Activated effector memory CD4-positive, alpha-beta T cell treated with Interleukin-2 at 50 U/mL for 16 hours (primary cell): ENCODE results near the gene GOLT1A.

Experiments
- DNase-seq: peaks from one replicate; pipeline ENCODE4 v3.0.0-alpha.2; 2020

The GOLT1A gene

DNA sequence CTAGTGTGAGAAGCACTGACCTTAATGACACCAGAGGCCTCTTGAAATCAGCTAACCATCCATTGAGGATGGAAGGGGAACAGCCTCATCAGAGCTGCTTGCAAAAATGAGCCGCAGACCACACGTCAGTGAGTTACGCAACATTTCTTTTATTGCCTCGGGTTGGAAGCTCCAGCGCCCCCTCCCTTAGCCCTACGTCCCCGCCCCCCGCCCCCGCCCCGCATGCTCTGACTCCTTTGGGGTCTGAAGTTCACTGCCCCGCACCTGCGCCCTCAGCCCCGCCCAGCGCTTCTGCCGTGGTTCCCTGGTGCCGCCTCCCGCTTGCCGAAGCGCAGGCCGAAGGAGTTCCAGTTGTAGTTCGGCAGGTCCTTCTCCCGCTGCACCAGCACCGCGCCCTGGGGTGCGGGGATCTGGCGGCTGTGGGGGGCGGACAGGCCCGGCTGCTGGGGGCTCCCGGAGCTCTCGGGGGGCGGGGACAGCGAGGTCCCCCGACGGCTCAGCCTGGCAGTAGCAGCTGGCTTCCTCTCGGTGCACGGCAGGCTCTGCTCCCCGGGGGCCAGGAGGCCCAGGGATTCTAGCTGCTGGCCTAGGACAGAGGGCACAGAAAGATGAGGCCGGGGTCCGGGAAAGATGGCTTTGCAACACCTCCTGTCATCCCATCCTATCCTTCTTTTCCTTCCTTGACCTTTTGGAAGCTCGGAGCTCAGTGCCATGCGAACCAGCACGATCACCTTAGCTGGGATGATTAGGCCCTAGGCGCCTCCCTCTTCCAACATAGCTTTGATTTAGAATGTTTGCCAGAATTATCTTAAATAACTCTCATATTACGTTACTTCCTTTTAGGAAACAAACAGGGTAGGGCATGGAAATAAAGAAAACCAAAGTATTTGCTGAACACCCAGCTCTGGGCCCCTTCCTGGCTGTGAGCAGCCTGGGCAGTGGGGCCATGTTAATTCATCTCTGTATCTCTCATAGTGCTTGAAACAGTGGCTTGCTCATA is 23.3 kb downstream of the GOLT1A start:
- no peak for DNase-seq

DNA sequence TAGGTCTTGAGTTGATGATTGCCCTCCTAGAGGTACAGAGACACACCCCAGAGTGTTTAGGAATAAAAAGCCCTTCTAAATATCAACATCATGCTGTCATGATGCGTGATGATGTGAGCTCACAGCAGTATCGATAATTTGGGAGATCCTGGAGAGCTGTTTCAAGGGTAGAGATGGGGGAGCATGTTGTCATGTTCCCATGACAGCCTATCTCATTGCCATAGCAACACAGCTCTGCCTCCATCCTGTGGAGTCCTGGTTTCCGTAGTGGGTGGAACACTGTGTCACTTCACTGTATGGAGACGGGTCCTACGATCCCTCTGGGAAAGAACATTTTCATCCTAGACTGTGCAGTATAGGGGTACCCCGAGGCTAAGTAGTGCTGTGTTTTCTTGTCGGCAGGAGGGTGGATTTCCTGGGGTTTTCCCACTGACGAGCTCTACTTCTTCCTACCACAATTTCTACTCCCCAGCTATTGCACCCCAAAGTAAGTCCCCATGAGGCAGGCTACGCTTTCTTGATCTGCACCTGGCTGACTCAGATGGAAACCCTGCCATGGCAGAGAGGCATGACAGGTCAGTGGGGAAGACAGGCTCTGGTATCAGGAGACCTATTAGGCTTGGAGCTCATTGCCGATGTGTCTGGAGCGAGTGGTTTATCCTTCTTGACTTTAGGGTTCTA is 24.7 kb downstream of the GOLT1A start:
- no peak for DNase-seq

DNA sequence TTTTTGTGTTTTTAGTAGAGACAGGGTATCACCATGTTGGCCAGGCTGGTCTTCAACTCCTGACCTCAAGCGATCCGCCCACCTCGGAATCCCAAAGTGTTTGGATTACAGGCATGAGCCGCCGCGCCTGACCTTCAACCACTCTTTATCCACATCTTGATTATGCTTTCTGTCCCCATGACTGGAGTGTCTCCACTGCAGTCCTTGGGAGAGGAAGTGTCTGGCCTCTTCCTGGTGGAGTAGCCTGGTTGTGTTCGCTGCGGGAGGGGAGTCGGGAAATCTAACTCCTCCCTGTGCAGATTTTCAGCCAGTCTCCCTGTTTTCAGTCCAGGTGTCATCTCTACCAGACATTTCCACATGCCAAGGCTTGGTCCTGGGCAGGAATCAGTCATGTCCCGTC is 27.2 kb downstream of the GOLT1A start:
- no peak for DNase-seq

DNA sequence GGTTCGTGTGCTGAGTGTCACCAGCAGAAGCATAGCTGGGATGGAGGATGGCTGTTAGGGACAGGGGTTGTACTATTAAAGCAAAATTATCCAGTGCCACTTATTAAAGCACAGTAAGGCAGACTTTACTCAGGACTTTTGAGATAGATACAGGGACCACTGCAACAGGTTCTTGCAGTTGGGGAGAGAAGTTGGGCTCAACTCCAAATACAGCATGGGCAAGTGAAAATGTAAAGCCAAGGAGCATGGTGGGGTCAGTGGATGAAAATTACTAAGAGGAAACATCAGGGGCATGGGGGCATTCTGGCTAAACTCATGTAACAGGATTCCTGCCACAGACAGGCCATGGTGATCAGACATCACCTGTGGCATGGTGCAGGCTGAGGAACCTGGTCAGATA is 32.7 kb downstream of the GOLT1A start:
- no peak for DNase-seq

DNA sequence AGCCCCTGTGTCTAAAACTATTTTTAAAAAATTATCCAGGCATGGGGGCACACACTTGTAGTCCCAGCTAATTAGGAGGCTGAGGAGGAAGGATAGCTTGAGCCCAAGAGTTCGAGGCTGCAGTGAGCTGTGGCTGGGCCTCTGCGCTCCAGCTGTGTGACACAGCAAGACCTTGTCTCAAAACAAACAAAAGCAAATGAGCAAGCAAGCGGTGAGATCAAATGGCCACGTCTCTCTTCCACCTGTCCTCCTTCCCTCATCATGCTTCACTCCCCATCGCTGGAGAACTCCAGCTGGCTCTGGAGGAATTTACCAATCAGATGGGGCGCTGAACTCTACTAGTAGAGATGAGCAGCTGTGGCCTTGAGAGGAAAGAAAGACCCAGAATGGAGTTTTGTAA is 33.7 kb downstream of the GOLT1A start:
- no peak for DNase-seq

DNA sequence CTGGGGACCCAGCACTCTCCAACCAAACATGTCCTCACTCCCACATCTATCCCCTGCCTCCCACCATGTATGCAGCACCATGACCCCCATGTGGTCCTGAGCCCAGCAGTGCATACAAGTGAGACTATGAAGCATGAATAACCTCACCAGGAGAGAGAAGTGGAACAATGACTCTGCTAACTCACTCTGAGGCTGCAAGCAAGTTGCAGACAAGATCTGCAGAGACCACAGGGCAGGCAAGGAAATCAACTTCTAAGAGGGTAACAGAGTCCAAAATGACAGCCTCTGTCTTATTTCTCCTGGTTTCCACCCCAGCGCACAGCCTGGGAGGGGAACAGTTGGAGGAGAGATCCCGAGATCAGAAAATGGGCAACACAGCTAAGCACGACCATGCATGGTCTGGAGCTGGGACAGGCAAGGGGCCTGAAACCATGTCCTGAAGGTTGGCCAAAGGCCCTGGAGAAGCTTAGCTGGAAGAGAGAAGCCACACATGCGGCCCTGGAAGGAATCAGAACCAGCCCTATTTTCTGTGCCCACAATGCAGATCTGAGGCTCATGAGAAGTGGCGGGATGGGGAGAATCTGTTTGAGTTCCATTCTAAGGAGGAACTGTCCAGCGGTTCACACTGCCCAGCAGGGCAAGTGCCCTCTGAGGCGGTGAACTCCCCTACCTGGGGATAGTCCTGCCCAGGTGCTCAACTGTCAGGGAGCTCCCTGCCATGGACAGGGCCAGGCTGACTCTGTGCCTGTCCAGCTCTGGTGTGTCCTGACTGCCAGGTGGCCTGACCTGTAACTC is 35.1 kb downstream of the GOLT1A start:
- DNase-seq, result no peak

DNA sequence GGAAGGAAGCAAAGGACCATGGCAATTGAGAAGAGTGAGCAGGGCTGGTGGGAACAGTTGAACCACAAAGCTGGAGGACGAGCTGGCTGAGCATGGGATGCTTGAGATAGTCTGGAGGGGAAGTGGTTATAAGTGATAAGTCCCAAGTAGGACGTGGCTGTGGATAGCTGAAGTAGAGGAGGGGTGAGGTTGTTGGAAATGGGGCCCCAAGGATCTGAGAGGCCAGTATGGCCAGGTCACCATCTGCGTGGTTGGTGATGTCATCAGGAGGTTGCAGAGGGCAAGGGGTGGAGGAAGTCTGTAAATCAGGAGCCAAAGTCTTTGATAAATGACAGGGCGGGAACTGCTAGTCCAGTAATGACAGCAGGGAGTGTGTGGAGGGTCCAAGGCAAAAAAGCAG is 36.7 kb downstream of the GOLT1A start:
- DNase-seq, result no peak

DNA sequence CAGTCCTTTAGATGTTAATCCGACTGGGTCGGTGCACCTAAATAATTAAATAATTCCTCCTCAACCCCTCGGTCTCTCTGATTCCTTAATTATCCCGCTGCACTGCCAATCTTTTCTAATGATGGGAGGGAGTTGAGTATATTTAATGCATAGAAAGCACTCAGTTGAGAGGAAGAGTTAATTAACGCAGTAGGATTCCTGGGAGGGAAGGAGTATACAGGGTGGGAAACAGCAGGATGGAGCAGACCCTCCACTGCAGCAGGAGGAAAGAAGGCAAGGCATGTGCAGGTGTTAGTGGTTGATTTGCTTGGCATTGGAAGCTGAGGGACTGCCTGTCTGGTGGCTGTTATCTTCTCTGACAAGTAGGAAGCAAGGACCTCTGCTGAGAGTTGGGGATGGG is 37.7 kb downstream of the GOLT1A start:
- no peak for DNase-seq

DNA sequence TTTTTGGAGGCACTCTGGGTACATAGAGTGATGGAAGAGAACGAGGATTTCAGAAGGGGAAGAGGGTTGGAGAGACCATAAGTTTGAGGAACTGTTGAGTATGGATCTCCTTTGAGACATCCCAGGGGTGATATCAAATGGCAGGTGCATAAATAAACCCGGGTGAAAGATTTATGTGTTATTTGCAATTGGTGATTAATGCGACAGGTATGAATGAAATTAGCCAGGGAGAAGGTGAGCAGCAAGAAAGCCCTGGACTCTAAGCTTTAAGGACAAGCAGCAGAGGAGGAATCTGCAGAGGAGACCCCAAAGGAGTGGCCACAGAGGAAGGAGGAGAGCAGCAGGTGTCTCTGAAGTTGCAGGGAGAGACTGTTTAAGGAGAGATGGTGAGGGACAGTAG is 38.8 kb downstream of the GOLT1A start:
- DNase-seq, result no peak

DNA sequence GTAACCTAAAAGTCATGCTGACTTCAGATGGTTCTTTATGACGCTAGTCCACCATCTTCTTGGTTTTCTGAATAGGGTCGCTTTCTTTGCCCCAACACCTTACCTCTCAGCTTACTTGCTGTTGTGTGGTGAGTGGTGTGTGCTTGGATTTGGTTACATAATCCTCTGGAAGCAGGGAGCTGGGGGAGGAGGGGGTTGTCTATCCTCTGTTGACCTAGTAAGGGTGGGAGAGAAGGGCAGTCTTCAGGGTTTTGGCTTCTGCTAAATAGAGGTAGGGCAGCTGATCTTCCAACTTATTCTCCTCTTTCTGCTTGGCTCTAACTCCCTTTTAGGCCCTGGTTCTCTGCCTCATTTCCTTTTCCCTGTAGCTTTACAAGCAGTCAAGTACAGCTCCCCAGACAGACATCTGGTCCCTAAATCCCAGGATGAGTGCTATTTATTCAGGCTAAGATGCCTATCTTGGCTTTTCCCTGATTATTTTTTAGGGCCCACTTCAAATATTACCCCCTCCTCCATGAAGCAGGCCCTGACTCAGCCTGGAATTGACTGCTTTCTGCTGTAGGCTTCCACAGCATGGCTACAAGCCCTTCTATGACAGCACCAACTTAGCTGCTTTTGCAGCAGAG is 41.3 kb downstream of the GOLT1A start:
- DNase-seq, result no peak

DNA sequence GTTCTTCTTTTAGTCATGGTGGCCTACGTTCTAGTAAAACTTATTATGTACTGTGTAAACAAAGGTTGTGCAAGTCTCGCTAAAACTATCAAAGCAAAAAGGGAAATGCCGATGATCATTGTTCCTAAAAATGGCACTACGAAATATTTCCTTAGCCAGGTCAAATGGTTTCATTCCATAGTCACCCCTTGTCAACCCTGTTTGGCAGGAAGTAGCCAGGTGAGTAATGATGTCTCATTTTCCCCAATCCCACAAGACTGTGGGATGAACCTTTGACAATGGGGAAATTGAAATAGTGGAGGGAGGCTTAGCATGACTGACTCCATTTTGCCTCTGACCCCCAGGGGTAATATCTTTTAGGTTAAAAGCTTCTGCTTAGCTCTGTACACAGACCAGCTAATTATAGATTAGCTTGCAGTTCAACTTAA is 42.0 kb downstream of the GOLT1A start:
- DNase-seq, result no peak

DNA sequence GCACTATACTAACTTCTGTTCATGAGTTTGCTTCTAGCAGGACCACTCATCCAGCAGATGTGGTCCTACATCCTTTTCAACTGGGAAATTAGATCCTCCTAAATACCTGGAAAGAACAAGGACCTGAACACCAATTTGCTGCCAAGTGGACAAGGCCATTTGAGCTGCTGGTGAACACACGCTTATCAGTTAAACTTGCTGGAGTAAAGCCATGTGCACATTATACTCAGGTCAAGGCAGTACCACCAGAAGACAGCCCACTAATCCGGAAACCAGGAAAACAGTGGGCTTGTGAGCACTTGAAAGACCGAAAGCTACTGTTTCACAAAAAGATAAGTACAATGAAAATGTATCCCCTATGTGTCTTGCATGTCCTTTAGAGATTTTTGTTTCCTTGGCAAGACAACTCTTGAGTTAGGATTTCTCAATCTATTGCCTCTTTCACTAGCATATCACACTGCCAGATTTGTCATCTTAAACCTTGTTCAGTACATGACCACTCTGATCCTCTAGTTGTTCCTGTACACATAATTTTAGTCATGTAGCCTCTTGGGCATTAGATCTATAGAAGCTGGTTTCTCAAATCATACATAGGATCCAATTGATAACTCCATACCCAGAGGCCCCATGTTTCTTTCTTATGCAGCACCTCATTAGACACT is 43.2 kb downstream of the GOLT1A start:
- no peak for DNase-seq

DNA sequence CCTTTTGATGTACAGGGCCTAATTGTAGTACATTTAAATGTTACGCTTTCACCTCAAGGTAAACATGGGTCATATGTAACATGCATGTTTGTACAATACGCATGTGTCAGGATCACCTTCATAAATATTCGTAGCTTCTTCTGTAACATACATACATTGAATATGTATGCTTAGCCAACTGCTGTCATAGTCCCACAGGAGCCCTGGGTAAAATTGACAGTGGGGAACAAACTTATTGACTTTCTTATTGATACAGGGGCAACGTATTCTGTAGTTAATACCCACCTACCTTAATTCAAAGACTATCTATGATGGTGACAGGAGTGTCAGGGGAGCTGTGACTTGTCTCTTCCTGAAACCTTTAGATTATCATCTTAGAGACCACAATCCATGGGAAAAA is 43.9 kb downstream of the GOLT1A start:
- DNase-seq, result no peak

DNA sequence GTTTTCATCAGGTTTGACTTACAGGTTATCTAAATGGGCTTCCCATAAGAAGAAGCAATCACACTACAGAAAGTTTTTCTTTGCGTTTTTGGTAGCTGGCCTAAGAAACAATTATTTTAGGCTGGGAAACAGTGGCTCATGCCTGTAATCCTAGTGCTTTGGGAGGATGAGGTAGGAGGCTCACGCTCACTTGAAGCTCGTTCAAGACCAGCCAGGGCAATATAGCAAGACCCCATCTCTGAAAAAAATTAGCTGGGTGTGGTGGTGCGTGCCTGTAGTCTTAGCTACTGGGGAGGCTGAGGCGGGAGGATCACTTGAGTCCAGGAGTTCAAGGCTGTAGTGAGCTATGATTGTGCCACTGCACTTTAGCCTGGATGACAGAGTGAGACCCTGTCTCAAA is 46.1 kb downstream of the GOLT1A start:
- no peak for DNase-seq

DNA sequence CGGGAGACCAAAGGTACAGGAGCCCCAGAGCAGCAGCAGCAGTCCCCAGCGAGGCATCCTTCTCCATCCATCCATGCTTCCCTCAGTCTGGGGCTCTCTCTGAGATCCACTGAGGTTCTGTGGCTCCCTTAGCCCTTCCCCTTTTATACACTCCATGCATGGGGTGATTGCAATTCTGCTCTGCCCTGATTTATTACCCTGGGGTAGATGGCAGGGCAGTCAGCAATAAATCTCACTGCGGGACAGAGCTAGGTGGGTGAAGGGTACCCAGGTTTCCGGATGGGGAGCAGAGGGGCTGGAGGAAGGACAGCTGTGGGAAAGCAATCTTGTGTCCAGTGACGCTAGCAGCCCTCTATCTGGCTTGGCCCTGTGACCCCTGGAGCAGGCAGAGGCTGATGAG is 47.6 kb downstream of the GOLT1A start, which contains the start of gene REN:
TSS of gene REN (minus strand) at position 119 of the 400 bp plus-strand sequence. CDS start at position 75, 44 bp downstream.
- no peak for DNase-seq

DNA sequence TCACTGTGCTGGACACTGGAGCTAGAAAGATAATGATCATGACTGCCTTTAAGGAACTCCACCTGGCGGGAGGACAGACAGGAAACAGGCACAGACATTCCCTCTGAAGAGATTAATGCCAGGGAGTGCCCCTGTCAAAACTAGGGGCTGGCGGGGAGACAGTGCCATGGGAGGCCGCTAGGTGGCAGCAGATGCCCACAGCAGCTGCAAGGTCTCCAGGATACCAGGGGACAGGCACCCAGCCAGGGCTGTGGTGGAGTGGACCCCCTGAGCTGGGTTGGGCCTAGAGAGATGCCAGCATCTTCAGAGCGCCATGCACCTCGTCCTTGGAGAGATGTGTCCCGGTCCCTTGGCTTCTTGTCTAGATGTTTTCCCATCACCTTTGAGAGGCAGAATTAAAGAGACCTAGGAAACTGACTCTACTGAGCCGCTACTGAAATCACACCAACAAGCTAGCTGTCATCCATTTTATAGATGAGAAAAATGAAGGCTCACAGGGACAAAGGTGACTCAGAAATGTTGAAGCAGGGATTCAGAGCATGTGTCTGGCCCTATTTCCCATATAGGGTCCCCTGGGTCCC is 51.2 kb downstream of the GOLT1A start:
- peak; percentile 66 for DNase-seq

DNA sequence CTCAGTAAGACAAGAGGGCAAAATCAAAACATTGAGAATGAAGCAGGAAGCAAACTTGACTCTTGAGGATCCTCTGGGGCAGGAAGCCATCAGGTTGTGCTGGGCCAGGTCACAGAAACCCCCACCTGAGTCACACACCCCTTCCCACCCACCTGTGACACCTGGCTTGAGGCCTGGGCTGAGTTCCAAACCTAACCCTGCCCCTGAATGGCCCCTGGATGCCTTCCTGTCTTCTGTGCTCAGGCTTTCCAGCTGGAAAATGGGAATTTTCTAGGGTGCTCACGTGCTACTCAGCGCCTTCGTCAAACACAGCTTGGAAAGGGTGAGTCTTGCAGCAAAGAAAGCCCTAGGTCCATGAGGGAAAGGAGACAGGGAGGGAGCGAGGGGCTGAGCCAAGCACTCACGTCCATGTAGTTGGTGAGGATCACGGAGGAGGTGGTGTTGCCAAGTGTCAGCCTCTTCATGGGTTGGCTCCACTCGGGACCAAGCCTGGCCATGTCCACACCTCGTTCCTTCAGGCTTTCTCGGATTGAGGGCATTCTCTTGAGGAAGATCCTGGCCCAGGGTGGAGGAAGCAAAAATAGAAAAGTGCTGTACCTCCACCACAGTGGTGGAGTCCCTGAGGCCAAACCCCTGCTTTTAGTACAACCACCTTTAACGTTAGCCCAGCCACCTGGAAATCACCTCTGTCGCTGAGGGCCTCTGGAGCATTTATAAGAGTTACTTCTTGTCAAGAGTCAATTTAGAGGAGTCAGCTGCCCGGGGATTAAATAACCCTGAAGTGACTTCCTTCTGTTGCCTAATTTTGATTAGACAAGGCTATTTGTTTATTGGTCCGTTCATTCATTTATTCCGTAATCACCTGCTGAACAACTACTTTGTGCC is 51.9 kb downstream of the GOLT1A start:
- DNase-seq, result no peak

DNA sequence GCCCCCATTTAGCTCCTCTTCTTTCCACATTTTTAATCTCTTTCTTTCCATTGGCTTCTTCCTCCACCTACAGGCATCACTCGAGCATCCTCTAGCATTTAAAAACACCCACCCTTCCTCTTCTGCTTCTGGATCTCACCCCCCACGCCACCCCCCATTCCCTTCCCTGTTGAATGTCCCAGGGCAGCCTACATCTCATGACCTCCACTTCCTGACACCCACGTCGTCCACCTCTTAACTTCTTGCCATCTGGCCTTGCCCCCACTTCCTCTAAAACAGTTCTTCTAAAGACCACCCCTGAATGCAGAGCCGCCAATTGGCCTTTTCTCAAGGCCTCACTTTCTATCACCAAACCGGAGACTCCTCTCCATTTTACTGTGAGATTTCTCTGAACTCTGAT is 55.8 kb downstream of the GOLT1A start:
- no peak for DNase-seq

DNA sequence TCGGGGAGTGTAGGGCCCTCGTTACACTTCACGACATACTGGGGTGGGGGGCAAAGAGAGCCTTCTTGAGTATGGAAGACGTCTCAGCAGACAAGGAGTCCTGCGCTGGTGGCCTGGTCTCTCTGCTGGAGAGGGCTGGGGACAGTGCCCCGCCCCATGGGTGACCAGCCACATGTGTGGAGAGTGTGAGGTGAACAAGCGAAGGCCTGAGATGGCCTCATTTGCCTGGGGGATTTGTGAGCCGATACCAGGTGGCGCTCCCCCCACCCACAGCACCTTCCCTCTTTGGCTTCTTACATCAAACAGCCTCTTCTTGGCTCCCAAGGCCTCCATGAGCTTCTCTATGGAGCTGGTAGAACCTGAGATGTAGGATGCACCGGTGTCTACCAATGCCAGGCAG is 57.9 kb downstream of the GOLT1A start:
- DNase-seq, result no peak

DNA sequence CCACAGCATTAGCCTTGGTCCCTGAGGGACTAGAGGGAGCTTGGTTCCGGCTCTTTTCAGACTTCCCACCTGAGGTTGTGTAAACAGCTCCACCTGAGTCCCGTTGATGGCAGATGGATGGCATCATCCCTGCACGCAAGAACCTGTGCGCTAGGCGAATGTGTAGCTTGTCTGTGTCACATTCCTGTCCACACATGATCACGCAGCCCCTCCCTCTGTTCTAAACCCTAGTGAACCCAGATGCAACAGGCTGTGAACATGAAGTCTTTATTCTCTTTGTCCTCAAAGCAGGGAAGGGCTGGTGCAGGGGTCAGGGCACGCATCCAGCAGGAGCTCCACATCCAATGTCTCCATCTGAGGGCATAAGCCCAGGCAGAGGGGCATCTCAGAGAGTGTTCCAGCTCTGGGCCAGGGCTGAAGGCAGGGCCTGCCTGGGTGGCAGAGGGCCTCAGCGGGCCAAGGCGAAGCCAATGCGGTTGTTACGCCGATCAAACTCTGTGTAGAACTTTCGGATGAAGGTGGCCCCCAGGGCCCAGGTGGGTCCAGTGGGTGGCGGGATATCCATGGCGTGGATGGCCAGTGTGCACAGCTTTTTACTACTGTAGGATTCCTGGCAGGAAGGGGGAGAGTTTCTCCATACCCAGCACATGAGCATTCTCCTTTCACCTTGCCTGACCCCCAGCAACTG is 59.1 kb downstream of the GOLT1A start:
- DNase-seq, result no peak
